NOMO-1 treated with DMSO at 0.1 percent for 48 hours (cell line): ENCODE measurements around the gene GCC2.
"Not testable (repeated sequence)": the region's sequence is repeated elsewhere in the genome, so short reads cannot be mapped to it uniquely, and the experiment has no call there.

ENCODE experiments used
- DNase-seq: peaks from one replicate; lab custom pipeline; 2025; ENCODE audit not compliant: unreplicated experiment; lab: John Stamatoyannopoulos, UW

GCC2 gene

GRCh38 chr2:108436976-108437375, 12.0 kb upstream of the GCC2 start:
- peak; percentile 26 for DNase-seq

GRCh38 chr2:108441712-108442111, 7.3 kb upstream of the GCC2 start:
- no peak for DNase-seq

- DNase-seq: no peak
These were observed 3.8 kb upstream of the GCC2 start for GRCh38 chr2:108444941-108445840.

GRCh38 chr2:108446703-108447102, 2.3 kb upstream of the GCC2 start:
- no peak for DNase-seq

GRCh38 chr2:108447947-108448677, 894 bp upstream of the GCC2 start:
- no peak for DNase-seq

- peak; percentile 22 for DNase-seq
These were observed 564 bp downstream of the GCC2 start for GRCh38 chr2:108449410-108450130.

- no peak for DNase-seq
These were observed 1.9 kb downstream of the GCC2 start for GRCh38 chr2:108450863-108451262.

GRCh38 chr2:108451976-108452375, 3.0 kb downstream of the GCC2 start:
- DNase-seq: no peak

GRCh38 chr2:108453530-108453929, 4.5 kb downstream of the GCC2 start:
- not testable (repeated sequence) for DNase-seq

- no peak for DNase-seq
These were observed 5.4 kb downstream of the GCC2 start for GRCh38 chr2:108454440-108454839.

- DNase-seq: no peak
These were observed 6.6 kb downstream of the GCC2 start for GRCh38 chr2:108455571-108455970.

GRCh38 chr2:108458082-108458481, 9.1 kb downstream of the GCC2 start:
- DNase-seq: no peak

GRCh38 chr2:108459441-108459840, 10.4 kb downstream of the GCC2 start:
- DNase-seq: no peak

- no peak for DNase-seq
These were observed 11.5 kb downstream of the GCC2 start for GRCh38 chr2:108460345-108461037.

- no peak for DNase-seq
These were observed 28.1 kb downstream of the GCC2 start for GRCh38 chr2:108477099-108477498.

- no peak for DNase-seq
These were observed 36.2 kb downstream of the GCC2 start for GRCh38 chr2:108485253-108485652.

GRCh38 chr2:108490506-108491122, 41.6 kb downstream of the GCC2 start:
- no peak for DNase-seq

GRCh38 chr2:108491848-108492247, 42.8 kb downstream of the GCC2 start:
- DNase-seq: no peak

GRCh38 chr2:108492364-108492763, 43.4 kb downstream of the GCC2 start:
- DNase-seq: no peak

GRCh38 chr2:108496167-108496566, 47.2 kb downstream of the GCC2 start:
- DNase-seq: not testable (repeated sequence)
